SKM-1 treated with dmso at 0.1 percent for 144 hours (cell line): ENCODE data around the gene SLC16A8.

Experiments used
- DNase-seq: peaks from one replicate; lab custom pipeline; 2025; ENCODE audit not compliant: unreplicated experiment; lab: John Stamatoyannopoulos, UW

Gene SLC16A8

DNA sequence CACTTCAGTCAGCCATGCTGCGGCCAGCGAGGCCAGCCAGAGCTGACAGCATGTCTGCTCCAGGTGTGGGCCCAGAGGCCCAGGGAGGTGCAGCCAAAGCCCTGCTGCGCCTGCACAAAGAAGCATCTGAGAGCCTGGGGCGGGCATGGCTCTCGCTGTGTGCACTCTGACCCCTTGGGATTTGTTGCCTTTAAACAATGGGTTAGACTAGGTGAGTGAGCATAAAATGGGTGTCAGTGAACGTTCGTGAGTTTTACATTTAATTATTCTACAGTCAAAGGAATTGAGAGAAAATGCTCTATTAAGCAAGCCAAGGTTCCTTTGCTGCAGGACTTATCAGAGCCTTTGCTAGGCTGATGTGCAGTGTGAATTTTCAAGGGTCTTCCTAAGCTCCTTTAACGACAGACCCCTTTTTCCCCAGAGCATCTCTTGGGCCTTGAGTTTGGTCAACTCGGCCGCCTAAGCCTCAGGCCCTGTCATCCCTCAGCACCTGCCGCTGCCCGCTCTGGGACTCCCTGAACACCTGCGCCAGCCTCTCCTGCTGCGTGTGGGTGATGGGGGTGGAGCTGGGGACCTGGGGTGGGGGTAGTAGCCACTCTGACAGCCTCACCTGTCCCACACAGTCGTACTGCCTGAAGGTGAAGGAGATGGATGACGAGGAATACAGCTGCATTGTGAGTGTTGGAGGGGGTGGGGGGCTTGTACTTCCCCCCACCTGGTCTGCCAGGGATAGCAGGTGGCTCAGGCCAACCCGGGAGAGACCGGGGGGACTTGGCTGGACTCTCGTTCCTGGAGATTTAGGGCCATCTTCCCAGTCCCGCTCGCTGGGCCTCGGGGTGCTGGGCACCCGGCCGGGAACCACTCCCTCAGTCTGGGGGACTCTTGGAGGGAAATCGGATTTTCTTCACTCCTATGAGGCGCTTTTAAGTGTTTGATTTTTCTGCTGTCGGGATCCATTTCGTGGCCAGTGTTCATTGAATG is 10.5 kb downstream of the SLC16A8 start:
- no peak for DNase-seq

DNA sequence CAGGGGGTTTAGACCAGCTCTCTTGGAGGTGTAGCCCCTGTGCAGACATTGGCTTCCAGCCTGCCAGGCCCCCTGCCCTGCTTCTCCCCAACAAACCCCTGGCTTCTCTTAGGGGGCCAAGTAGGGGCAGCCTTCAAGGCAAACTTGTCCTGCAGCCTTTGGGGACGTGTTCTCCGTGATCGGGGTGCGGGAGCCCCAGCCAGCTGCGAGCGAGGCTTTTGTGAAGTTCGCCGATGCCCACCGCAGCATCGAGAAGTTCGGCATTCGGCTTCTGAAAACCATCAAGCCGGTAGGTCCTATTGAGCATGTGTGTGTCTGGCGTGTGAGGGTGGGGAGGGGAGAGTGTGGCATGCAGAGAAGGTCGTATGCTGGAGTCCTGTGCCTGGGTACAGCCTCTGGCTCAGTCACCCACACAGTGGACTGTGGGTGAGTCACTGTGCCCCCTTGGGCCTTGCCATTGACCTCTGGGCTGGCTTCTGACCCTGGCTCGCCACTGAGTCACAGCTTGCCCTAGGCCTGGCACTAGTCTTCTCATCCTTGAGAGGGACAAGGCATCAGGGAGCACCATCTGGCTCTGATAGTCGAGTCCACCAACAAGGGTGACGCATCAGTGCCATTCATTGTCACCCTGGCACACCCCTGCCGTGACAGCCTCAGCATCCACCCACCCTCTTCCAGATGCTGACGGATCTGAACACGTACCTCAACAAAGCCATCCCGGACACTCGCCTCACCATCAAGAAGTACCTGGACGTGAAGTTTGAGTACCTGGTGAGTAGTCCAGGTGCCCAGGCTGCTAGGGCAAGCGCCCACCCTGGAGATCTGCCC is 11.4 kb downstream of the SLC16A8 start:
- no peak for DNase-seq

DNA sequence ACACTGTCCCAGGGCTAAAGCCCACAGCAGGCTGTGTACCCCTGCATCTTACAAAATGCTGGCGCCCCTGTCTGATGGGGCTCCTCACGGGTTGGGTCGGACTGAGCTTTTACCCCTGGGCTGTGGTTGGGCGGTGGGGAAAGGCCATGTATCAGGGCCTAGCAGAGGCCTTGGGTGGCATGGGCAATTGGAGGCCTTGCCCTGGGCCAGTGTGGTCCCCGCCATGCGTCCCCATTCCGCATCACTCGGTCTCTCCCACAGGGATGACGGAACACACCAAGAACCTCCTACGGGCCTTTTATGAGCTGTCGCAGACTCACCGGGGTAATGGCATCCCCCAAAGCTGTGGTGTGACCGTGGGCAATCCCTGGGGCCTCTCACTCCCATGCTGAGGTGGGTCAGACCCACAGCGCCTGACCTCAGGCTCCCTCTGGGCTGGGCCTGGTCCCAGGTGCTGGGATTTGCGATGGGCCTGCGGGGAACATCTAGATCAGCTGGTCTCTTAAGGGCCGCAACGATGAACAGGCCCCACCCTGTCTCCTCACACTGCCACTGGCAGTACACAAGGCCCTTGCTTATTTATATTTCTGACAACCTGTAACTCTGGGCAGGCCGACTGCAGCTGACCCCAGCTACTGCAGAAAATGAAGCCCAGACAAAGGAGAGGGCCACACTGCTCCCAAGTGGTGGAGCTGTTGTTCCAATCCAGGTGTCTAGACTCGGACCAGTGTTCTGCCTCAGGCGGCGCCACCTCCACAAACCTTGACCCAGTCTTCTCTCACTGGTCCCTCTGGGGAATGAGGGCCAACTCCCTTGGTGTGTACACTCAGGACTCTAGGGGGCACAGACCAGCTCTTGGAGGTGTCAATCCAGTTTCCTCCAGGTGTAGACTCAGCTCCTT is 12.3 kb downstream of the SLC16A8 start:
- DNase-seq = no peak

DNA sequence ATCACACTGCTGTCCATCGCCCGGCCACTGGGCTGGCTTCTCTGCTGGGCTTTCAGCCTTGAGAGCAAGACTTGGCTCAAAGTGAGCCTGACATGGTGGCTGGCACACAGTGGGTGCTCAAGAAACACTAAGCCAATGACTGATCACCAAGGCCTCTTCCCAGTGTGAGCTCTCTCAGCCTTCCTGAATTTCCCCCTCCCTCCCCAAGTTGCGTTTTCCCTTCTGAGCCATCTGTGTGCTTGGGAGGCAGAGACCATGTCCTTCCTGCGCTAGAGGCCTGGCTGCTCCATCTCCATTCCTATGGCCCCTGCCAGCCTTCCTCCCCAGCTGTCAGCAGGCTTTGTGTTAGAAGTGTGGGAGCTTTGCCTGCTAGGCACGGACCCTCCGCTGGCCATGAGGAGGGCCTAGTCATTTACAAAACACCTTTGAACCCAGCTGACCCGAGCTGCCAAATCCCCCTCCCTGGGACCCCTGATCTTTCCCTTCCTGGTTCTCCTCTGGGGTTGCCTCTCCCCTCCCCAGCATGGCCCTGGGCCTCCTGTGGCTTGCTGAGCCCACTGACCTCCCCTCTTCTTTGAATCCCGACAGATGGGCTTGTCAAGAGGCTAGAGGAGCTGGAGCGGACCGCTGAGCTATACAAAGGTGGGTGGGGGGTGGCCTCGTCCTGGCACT is 13.6 kb downstream of the SLC16A8 start:
- DNase-seq = no peak

DNA sequence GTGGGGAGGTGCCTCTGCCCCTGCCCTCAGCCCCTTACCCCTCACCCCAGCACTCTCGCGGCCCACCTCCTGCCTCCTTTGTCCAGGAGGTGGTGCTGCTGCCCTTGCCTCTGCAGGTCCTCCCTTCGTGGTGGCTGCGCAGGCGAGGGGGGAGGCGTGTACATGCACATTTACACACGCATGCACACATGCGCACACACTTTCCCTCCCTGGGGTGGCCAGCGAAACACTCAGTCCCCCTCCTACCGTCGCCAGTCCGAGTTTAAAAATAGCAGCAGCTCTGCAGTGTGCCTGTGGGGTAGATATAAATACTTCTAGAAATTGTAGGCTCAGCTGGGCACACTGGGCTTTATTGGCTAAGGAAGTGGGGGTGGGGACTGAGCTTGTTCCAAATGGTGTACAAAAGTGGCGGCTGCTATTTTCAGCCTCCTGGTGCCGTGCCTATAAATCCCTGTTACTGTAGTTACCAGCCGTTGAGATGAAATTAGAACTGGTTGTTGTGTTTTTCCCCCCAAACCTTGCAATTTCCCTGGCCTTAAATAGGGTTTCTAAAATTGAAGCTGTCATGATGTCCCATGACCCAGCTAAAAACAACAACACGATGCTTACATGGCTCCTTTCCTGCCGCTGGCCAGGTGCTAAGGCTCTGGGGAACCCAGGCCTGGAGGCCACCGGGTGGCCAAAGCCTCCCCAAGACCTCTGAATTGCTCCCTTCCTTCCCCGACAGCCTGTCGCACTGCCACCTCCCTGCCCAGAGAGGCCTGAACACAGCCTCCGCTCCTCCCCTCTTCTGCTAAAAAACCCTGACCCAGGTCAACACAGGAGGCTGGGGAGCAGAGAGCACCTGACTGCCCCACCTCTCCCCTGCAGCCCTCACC is 14.4 kb downstream of the SLC16A8 start:
- no peak for DNase-seq

DNA sequence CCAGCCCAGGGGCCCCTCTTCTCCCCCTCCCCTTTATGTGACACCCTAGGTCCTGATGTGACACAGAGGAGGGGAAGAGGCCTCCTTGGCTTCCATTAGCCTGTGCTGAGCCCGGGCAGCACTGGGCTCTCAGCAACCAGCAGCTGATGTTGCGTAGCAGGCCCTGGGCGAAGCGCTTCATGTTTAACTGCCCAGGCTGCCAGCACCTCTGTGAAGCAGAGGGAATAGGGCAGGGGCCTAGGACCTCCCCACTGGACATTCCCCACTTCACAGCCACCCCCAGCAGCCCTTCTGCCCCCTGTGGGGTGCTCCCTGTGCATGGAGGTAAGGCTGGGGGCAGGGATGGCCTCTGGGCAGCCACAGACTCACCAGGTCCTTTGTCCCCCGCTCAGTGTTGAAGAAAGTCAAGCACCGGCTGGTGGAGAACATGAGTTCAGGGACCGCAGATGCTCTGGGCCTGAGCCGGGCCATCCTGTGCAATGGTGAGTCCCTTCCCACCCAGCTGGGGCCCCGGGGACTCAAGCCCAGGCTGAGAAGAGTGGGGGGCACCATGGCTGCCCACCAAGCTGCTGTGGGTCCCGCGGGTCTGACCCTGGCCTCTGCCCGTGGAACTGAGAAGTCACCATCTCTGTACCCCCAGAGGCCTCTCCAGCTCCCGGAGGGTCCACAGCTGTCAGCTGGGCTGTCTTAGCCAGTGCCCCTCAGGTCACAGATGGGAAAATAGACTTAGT is 15.2 kb downstream of the SLC16A8 start:
- no peak for DNase-seq

DNA sequence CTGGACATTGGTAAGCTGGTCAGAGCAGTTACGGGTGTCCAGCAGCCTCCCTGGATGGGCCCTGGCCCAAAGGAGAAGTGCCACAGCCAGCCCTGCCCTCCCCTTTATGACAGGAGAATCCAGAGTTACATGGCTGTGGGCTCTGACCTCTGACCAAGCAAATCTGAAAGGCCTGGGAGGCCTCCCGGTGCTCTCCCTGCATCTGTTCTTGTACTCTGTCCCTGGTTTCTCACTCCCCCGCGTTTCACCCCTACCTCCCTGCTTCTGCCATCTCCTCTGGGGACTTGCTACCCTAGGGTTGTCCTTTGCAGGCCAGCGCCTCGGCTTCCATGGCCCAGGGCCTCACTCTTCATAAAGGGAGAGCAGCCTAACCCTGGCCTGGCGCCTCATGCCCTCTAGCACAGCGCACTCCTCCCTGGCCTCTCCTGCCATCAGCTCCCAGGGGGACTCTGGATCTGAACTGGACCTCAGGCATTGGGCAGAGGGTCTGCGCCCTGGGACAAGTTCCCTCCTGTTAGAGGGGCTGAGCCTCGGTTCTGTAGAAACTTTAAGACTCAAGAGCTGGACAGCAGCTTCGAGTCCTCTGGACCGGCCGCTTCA is 16.1 kb downstream of the SLC16A8 start:
- DNase-seq = no peak

DNA sequence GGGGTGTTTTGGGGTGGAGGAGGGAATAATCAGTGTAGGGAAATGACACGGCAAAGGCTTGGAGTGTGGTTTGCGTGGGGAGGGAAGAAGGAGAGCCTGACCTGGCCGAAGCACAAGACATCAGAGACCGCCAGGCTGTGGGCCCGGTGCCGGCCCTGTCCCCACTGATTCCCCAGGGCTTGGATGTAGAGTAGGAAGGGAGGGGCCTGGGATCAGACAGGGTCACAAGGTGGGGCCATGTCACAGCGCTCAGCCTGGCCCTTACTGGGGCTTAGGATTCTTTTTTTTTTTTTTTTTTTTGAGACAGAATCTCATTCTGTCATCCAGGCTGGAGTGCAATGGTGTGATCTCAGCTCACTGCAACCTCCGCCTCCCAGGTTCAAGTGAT is 17.0 kb downstream of the SLC16A8 start:
- DNase-seq = no peak

DNA sequence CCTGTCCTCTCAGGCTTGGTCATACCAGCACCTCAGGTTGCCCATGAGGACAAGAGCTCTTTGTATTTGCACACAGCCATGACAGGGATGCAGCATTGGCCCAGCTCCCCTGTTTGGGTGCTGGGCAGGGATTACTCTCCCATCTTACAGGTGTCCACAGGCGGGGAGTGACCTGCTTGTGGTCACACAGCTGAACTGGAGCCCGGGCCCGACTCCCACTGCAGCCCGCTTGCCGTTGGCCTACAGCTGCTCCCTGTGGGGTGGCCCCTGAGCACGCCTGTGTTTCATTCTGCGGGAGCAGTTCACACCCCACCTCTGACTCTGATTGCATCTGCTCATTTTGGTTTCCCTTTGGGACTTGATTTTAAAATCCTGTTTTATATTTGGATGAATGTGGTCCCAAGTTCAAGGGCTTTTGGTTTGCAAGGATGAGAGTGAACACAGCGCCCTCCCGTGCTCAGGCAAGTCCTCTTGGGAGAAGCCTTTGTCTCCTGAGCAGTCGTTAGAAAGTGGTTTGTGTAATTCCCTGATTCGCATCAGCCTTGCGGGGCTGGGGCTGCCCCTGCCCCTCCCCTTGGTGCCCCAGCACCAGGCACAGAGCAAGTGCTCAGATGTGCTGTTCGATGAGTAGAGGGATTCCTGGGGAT is 17.5 kb downstream of the SLC16A8 start:
- no peak for DNase-seq

DNA sequence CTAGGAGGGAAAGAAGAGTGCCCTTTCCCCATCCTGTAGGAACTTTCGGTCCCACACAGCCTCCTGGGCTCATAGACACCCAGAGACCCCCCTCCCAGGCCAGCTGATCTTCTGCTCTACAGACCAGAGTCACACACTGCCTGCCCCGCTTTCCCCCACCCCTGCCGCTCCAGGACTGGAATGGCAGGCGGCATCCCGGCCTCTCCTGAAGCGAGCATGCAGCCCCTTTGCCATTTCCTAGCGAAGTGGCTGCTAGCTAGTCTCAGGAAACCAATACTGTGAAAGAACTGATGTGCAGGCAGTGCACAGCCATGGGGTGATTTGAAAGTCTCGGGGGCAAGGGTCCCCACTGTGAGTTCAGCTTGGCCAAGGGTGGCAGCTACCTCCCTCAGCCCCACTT is 18.4 kb downstream of the SLC16A8 start:
- DNase-seq = no peak

DNA sequence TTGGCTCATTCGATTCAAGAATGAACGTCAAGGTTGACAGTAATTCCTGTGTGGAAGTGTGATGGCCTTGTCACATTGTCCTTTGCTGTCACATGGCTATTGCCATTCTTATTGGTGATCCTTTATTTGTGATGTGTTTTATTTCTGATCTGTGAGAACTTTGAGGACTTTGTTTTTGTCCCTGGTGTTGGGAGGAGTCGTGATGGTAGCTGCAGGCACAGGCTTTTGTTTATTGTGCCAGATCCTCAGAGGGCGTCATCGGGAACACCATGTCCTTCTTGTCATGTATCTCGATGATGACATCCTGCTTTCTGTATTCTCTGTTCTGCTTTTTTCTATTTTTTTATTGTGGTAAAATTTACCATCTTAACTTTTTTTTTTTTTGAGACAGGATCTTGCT is 21.2 kb downstream of the SLC16A8 start:
- DNase-seq = no peak

DNA sequence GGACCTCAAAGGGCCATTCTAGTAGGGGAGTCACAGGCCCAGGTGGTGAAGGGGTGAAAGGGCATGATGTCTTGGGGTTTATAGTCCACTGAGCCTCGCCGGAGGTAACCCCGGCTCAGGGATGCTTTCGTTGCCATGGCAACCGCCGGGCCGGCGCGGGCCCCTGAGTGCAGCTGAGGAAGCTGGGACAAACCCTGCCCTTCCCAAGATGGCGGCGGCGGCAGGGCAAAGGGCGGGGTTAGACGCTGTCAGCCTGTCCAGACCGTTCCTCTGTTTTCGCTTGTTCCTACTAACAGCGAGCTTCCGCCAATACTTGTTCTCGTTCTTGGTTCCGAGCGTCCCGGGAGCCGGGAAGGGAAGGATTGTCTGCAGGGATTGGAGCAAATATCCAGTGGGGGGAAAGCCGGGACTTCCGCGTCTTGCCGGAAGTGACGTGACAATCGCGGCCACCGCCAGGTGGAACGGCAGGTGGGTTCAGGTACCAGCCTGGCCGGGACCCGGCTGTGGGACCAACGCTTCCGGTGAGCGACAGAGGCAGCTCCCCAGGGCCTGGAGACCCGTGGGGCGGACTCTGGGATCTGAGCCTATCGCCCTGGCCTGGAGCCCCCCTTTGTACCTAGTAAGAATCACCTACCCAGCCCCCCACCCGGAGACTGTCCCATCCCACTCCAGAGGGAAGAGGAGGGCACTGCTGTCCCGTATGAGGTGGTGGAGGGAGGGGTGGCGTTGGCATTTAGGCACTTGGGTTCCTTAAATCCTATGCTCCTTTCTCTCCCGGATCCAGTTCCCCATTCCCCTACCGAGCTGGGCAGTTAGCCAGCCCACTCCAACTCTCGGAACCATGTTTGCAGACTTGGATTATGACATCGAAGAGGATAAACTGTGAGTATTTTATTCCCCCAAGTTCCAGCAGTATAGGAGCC is 26.8 kb downstream of the SLC16A8 start, which contains the start of gene PICK1:
PICK1 (plus strand) TSS at position 436 of the 923 bp plus-strand sequence; CDS start at position 842, 406 bp downstream.
- peak; percentile 39 for DNase-seq

DNA sequence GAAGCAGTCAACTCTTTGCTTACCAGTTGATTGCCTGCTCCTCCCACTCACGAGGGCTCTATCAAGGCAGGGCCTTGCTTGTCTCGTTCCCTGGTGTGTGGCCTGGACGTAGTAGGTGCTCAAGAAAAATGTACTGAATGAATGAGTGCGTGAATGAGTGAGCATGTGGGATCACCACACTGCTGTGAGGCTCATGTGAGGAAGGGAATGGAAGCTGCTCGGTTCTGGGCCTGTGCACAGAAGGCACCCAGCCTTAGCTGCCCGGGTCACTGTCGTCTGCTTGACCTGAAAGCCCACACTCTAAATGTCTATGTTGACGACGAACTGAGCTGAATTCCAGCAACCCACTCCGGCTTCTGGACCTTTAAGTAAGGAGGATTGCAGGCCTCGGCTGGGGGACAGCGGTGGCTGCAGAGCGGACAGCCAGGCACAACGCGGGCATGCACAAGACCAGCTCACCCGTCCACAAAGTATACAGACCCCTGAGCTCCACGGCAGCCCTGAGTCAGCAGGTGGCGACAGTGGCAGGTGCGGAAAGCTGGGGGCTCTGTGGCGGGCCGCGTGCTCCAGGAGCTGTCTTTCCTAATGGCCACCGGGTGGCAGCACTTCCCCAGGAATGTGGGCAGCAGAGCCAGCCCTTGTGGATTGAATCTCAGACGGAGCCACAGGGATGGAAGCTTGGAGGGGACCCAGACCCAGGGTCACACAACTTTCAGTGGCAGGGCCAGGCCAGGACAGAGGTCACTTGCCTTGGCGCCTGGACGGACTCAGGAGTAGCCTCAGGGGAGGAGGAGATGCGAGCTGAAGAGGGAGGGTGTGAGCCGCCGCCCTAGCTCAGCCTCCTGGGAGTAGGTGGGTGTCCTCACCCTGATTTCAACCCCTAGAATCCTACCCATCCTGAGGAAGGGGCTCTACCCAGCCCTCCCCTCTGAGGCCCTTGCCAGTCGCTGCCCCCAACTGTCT is 31.8 kb downstream of the SLC16A8 start:
- DNase-seq = peak; percentile 72

DNA sequence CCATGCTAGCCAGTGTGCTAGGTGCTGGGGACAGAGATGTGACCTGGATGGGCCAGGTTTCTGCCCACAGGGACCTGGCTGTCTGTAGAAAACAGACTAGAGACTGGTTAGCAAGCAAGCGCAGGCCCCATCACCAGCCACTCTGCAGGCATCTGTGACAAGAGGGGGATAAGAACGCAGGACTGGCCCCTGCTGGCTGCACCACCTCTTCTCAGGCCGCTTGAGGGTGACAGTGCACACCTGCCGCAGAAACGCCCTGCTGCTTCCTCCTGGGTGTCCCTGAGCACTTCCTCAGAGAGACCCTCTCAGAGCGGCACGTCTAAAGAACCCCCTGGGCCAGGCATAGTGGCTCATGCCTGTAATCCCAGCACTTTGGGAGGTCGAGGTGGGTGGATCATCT is 32.7 kb downstream of the SLC16A8 start:
- DNase-seq = no peak

DNA sequence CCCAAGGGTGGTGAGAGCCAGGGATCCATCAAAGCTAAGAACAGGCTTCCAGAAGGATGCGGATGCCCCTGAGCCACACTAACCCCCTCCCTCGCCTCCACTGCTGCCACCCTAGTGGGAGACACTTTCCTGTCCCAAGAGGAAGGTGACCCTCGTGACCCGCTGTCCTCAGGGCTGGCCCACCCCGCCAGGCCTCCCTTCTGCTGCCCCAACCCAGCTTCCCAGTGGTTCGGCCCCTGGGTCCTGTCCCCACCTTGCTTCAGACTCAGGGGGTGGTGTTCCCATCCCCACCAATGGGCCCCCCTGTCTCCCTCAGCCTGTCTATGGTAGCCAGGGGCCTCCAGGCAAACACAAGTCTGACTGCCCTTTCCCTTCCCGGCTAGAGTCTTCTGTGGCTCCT is 33.3 kb downstream of the SLC16A8 start:
- no peak for DNase-seq
